GM19455 (cell line): ENCODE results near the gene PLXNA2.

ENCODE experiments used
- ATAC-seq: cut with Tn5 transposase; IDR thresholded peaks from one replicate; pipeline ENCODE4 v1.9.1; 2021; ENCODE audit not compliant: unreplicated experiment

The PLXNA2 gene

GRCh38 chr1:208182880-208183645 is 61.1 kb downstream of the PLXNA2 start:
- ATAC-seq, result no peak

- no peak for ATAC-seq
Measured at GRCh38 chr1:208181364-208181763, 62.8 kb downstream of the PLXNA2 start.

DNA sequence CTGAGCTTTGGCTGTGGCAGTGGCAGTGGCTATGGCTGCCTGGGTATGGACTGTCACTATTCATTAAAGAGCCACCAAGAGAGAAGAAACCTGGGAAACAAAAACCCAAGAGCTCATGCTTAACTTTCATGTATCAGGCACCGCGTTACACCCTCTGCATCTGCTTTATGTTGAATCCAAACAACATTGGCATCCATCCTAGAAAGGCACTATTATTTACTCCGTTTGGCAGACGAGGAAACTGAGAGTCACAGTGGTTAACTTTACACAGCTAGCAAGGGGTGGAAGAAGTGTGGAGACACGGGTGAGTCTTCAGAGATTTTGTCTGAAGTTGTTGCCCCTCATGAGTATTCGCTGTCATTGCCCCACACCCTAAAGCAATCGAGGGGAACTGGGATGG is 63.8 kb downstream of the PLXNA2 start:
- no peak for ATAC-seq

- ATAC-seq, result no peak
Measured at GRCh38 chr1:208179961-208180409, 64.2 kb downstream of the PLXNA2 start.

- ATAC-seq, result no peak
Measured at GRCh38 chr1:208179263-208179816, 64.8 kb downstream of the PLXNA2 start.

DNA sequence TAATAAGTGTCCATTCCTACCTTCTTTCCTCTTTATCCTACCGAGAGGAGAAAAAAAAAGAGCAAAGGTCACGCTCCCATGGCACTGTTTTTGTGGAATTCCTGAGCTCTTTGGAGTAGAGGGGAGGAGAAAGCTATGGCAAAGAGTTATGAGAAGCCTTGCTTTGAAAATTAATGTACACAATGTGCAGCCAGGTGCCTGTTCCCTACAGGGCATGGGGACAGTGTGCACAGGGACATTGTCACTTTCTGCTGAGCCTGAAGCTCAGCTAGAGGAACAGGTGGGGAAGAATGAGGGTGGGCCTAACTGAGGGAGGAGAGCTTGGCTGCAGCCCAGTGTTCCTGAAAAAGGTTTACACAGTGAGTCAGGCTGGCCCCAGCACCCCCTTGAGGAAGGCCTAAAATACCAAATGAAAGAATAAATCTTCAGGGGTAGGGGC is 66.1 kb downstream of the PLXNA2 start:
- ATAC-seq, result no peak

- ATAC-seq, result no peak
Measured at GRCh38 chr1:208177656-208178055, 66.5 kb downstream of the PLXNA2 start.

DNA sequence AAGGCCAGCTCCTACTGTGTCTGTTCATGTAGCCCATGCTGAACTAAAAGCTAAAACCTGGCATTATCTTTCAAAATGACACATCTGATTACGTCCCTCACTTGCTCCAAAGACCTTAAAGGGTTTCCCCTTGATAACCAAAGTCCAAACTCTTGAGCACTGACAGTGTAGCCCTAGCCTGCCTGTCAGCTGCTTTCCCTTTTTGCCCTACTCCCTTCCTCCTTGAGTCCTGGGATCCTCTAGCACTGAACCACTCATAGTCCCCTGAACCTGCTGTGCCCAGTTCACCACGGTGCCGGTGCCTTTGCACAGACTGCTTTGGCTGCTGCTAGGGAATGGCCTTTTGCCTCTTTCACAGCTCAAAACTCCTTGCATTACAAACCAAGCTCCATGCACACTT is 67.5 kb downstream of the PLXNA2 start:
- ATAC-seq, result no peak

GRCh38 chr1:208175508-208175895 is 68.7 kb downstream of the PLXNA2 start:
- ATAC-seq, result no peak

GRCh38 chr1:208174731-208175507 is 69.3 kb downstream of the PLXNA2 start:
- no peak for ATAC-seq

- no peak for ATAC-seq
Measured at GRCh38 chr1:208174200-208174599, 70.0 kb downstream of the PLXNA2 start.

- ATAC-seq, result no peak
Measured at GRCh38 chr1:208173749-208174148, 70.4 kb downstream of the PLXNA2 start.

DNA sequence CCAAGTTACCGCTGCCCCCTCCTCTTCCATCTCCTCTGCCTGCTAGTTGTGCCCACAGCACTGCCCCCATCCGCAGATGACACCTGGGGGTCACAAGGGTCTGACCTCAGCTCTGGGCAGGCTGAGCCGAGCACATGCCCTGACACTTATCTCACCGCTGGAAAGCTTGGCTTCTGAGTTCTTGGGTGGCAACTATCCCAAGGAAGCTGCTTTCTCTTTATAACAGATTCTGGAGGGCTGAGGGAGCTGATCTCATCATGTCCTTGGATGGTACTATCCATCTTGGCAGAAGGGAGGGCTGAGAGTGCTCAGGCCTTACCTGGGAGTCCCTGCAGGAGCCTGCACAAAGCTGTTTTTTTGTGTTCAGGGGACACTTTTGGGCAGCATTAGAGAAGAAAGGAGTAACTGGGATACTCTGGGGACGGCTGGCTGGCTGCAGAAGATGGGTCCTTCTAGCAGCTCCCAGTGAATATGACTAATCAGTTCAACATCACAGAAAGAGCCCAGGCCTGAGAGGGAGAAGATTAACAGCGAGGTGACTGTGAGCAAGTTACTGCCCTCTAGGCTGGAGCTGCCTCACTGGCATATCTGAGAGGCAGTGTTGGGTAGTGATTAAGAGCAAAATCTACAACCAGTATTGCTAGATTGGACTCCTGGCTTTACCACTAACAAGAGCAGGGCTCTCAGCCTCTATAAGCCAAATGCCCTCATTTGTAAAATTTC is 71.6 kb downstream of the PLXNA2 start:
- no peak for ATAC-seq

DNA sequence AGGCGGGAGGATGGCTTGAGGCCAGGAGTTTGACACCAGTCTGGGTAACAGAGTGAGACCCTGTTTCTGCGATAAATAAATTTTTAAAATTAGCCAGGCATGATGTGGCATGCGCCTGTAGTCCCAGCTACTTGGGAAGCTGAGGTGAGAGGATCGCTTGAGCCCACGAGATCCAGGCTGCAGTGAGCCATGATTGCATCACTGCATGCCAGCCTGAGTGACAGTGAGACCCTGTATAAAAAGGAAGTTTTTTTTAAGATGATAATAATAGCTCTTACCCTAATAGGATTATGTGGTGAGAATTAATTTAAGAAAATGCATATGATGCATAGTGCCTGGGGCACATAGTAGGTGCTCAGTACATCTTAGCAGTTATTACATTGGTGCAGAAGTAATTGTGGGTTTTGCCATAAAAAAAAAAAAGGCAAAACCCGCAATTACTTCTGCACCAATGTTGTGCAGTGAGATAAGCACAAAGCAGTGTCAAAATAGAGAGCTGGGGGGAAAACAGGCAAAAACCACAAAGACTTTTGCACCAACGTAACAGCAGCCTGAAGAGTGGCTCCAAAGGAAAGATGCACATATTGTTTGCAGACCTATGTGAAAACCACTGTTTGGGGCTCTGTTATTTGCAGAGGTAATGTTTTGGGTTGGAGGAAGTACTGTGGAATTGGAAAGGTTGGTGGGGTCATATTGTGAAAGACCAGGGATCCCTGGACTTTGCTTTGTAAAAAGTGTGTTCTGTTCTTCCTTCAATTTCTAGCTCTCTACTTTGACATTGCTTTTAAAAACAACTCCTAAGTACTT is 72.4 kb downstream of the PLXNA2 start:
- ATAC-seq, result no peak

GRCh38 chr1:208170252-208170651 is 73.9 kb downstream of the PLXNA2 start:
- no peak for ATAC-seq

GRCh38 chr1:208169081-208169879 is 74.9 kb downstream of the PLXNA2 start:
- no peak for ATAC-seq

GRCh38 chr1:208167261-208167869 is 76.8 kb downstream of the PLXNA2 start:
- no peak for ATAC-seq

DNA sequence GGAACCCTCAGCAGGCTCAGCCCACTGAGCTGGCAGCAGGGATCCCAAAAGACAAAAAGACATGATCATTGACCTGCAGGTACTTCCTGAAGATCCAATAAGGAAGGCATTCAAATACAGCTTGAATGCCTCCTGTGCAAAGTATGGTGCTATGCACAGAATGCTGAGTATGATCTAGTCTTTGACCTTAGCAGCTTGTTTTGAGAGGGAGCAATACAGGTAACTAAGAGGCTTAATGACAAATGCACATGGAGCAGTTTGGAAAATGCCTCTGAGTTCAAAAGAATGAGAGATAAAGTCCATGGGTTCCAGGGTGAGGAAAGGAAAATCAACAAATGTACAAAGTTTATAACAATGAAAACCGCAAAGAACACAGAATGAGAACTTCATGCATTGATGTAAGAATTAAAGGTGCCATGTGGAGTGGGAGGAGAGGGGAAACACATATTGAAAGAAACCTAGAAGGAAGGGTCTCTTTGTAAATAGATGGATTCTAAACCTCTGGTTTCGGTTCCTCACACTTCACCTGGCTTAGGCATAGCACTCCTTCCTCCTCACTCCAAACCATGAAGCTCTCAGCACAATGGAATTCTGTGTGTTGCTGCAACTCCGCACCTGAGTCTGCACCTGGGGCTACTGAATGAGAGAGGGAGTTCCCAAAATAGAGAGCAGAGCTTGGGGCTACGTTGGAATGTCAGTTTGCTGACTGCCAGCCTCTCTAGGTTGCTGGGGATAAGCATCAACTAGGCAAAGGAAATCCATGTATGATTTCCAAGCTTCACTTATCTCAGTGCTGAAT is 77.6 kb downstream of the PLXNA2 start:
- ATAC-seq, result no peak
